BLaER1 treated with 17β-estradiol and CSF1 and Interleukin-3, amounts not matched to agents 10 nM and 100 nM (cell line): ENCODE results near the gene IL1A.

Experiments
- H3K27ac ChIP-seq, 11 experiments: shearing (Covaris generic); formaldehyde crosslinking; 2 replicates each; pipeline ENCODE4 v1.8.1; 2022
- H3K27me3 ChIP-seq, 11 experiments: shearing (Covaris generic); formaldehyde crosslinking; 2 replicates each; pipeline ENCODE4 v1.8.1; 2022
- H3K36me3 ChIP-seq, 11 experiments: shearing (Covaris generic); formaldehyde crosslinking; 2 replicates each; pipeline ENCODE4 v1.8.1; 2022
- H3K4me1 ChIP-seq, 10 experiments: shearing (Covaris generic); formaldehyde crosslinking; 2 replicates each; pipeline ENCODE4 v1.8.1; 2022
- H3K4me2 ChIP-seq, 11 experiments: shearing (Covaris generic); formaldehyde crosslinking; 2 replicates each; pipeline ENCODE4 v1.8.1; 2022
- H3K4me3 ChIP-seq, 10 experiments: shearing (Covaris generic); formaldehyde crosslinking; 2 replicates each; pipeline ENCODE4 v1.8.1; 2022
- H3K9ac ChIP-seq, 11 experiments: shearing (Covaris generic); formaldehyde crosslinking; 2 replicates each; pipeline ENCODE4 v1.8.1; 2022
- H3K9me3 ChIP-seq, 11 experiments: shearing (Covaris generic); formaldehyde crosslinking; replicated peaks in 1 of 11; 2 replicates each; pipeline ENCODE4 v1.8.1; 2022
- H4K20me1 ChIP-seq, 11 experiments: shearing (Covaris generic); formaldehyde crosslinking; 2 replicates each; pipeline ENCODE4 v1.8.1; 2022
- Cebpa-rat ChIP-seq, 11 experiments: shearing (Covaris generic); IDR thresholded peaks; 2 replicates each; pipeline ENCODE4 v1.8.1; 2022

IL1A gene

GRCh38 chr2:112772911-112773475 lies 11.3 kb downstream of the IL1A start:
- Histone ChIP-seq H3K27me3 (no peaks in the 10 kb centered on the region), H4K20me1 (no peaks in the 10 kb centered on the region), H3K9me3 (peaks cover 0 to 36% (median 14%) of the 10 kb centered on the region in 11 experiments; a peak in 17 of 22 replicates), H3K4me3 (no peak overlapping the region), H3K9ac (no peak overlapping the region), H3K27ac (0 out of 22 replicates have a peak overlapping the region, but pooled peaks of 1 of the 11 experiments have one; percentile 62), H3K36me3 (no peaks in the 10 kb centered on the region), H3K4me1 (peaks cover 11 to 40% (median 30%) of the 10 kb centered on the region in 10 experiments), H3K4me2 (peak overlapping the region in 5 of 11 experiments; percentile 10 to 75 (median 57); a peak in 7 of 22 replicates)
- TF ChIP-seq Cebpa-rat (IDR thresholded peaks at IDR 0.05) = no peak

DNA sequence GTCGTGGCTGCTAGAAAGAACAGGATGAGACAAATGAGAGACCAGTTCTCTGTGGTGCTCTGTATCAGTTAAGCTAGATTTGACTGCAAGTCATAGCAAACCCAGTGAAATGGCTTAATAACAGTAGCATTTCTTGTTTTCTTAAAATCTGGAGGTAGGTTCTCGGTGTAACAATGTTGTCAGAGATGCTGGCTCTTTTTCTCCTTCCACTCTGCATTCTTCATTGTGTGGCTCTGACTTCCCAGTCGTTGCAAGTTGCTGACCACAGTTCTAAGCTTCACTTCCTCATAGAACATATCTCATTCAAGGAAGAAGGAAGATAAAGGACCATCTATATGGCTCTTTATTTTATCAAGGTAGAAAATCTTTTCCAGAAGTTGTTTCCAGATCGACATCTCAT lies 12.0 kb downstream of the IL1A start:
- no peaks in the 10 kb centered on the region for H3K36me3 ChIP-seq
- peak overlapping the region in 3 of 11 experiments; percentile 15 to 39 (median 35); a peak in 1 of 22 replicates for H3K9ac ChIP-seq
- H4K20me1 ChIP-seq = no peaks in the 10 kb centered on the region
- no peak overlapping the region; a peak in 1 of 20 replicates for H3K4me3 ChIP-seq
- peak overlapping the region in 4 of 11 experiments; percentile 14 to 62 (median 40); a peak in 7 of 22 replicates for H3K27ac ChIP-seq
- H3K27me3 ChIP-seq = no peaks in the 10 kb centered on the region
- H3K4me1 ChIP-seq = peaks cover 9 to 45% (median 32%) of the 10 kb centered on the region in 10 experiments
- no peak for TF ChIP-seq Cebpa-rat (IDR thresholded peaks at IDR 0.05)
- H3K9me3 ChIP-seq = peaks cover 6 to 37% (median 21%) of the 10 kb centered on the region in 11 experiments; a peak in 21 of 22 replicates
- peak overlapping the region in 7 of 11 experiments; percentile 9 to 75 (median 57); a peak in 11 of 22 replicates for H3K4me2 ChIP-seq

- H3K27ac ChIP-seq = peak overlapping the region in 8 of 11 experiments; percentile 6 to 60 (median 28); a peak in 8 of 22 replicates
Observed at GRCh38 chr2:112768432-112768831, 15.9 kb downstream of the IL1A start.

DNA sequence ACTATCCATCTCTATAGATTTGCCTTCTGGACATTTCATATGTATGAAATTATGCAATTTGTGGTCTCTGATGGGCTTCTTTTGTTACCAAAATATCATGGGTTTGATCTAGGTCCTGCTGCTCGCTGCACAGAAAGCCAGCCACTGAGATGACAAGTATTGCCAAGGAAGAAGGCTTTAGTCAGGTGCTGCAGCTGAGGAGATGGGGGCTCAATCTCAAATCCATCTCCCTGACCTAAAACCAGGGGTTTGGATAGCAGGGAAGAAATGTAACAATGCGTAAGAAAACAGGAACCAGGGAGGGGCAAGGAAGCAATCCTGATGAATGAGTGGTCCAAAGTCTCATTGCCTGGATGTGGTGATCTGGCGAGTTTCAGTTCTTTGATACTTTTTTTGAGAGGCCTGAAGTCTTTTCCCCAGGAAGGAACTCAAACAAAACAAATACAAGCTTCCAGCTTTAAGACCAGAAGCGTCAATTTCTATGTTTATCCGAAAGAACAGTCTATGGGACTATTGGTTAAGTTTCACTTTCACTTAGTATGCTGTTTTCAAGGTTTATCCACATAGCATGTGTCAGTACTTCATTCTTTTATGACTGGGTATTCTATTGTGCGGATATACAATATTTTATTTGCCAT lies 16.5 kb downstream of the IL1A start:
- peaks cover 0 to 2% (median 0%) of the 10 kb centered on the region in 11 experiments; a peak in 2 of 22 replicates for H3K36me3 ChIP-seq
- H3K4me3 ChIP-seq = peak overlapping the region in 9 of 10 experiments; percentile 0 to 44 (median 19); a peak in 12 of 20 replicates
- peaks cover 20 to 54% (median 42%) of the 10 kb centered on the region in 10 experiments for H3K4me1 ChIP-seq
- H4K20me1 ChIP-seq = no peaks in the 10 kb centered on the region
- peak overlapping the region in 2 of 11 experiments; percentile 11 to 35; a peak in 1 of 22 replicates for H3K9ac ChIP-seq
- no peaks in the 10 kb centered on the region for H3K27me3 ChIP-seq
- H3K9me3 ChIP-seq = peaks cover 10 to 44% (median 27%) of the 10 kb centered on the region in 11 experiments; a peak in 21 of 22 replicates
- no peak for TF ChIP-seq Cebpa-rat (IDR thresholded peaks at IDR 0.05)
- peak overlapping the region; percentile 12 to 58 (median 39); a peak in 20 of 22 replicates for H3K4me2 ChIP-seq
- H3K27ac ChIP-seq = peak overlapping the region in 10 of 11 experiments; percentile 6 to 60 (median 32); a peak in 14 of 22 replicates

More at GRCh38 chr2:112768432-112768831, 15.9 kb downstream of the IL1A start:
- H3K4me3 ChIP-seq = peak overlapping the region in 1 of 10 experiments; percentile 34; a peak in 2 of 20 replicates
- H3K4me1 ChIP-seq = peaks cover 13 to 54% (median 38%) of the 10 kb centered on the region in 10 experiments
- H3K4me2 ChIP-seq = peak overlapping the region in 8 of 11 experiments; percentile 2 to 58 (median 38); a peak in 9 of 22 replicates
- H3K9me3 ChIP-seq = peaks cover 10 to 44% (median 27%) of the 10 kb centered on the region in 11 experiments; a peak in 21 of 22 replicates
- no peaks in the 10 kb centered on the region for H4K20me1 ChIP-seq
- no peaks in the 10 kb centered on the region for H3K27me3 ChIP-seq
- no peaks in the 10 kb centered on the region for H3K36me3 ChIP-seq
- no peak for TF ChIP-seq Cebpa-rat (IDR thresholded peaks at IDR 0.05)
- no peak overlapping the region for H3K9ac ChIP-seq

- Histone ChIP-seq H3K4me2 (peak overlapping the region; percentile 64 to 93 (median 81)), H3K9me3 (peaks cover 10 to 38% (median 27%) of the 10 kb centered on the region in 11 experiments; a peak in 21 of 22 replicates), H3K27ac (peak overlapping the region in 9 of 11 experiments; percentile 38 to 92 (median 85); a peak in 17 of 22 replicates), H3K9ac (peak overlapping the region; percentile 66 to 91 (median 85)), H3K4me3 (peak overlapping the region; percentile 72 to 89 (median 81)), H4K20me1 (no peaks in the 10 kb centered on the region), H3K36me3 (peaks cover 0 to 28% (median 20%) of the 10 kb centered on the region in 11 experiments; a peak in 15 of 22 replicates), H3K27me3 (no peaks in the 10 kb centered on the region), H3K4me1 (peaks cover 33 to 61% (median 44%) of the 10 kb centered on the region in 10 experiments)
- no peak for TF ChIP-seq Cebpa-rat (IDR thresholded peaks at IDR 0.05)
Observed at GRCh38 chr2:112765251-112765650, 19.0 kb downstream of the IL1A start.

DNA sequence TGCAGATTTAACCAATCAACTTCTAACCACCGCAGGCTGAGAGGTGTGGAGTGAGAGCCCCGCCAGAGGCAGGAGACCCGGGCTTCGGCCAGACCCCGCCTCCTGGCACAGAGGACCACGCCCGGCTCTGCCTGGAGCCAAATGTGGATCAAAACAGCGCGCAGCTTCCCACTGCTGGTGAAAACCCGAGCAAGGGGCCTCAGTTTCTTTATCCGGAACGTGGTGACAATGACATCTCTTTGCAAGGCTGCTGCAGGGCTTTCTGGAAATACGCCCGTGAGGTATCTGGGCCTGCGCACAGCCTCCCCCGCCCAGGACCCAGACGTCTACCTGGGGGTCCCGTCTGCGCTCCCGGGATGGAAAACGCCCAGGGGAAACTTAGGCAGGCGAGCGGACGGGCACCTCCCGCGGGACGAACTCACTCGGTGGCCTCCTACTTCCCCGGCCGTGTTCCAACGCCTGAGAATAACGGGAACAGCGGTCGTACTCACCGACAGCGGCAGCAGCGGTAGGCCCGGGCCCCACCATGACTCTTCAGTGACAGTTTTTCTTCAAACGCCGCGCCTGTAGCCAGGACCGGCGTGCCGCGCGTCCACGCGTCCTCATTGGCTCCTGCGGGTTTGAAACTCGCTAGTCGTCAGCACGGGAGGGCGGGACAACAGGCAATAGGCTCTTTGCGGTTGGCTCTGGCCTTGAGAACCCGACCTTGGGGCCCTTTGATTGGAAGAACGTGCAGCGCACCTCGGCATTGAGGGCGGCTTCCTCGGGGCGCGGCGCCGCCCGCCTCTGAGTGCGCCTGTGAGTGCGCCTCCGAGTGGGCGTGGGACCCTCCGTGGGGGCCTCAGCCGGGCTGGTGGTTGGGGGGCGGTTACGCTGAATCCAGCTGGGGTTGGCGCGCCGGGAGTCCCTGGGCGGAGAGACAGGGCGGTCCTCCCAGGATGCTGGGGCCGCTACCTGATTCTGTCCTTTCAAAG lies 19.9 kb downstream of the IL1A start, which contains the start of gene CKAP2L:
TSS of gene CKAP2L (minus strand) at position 539 of the 974 bp plus-strand sequence. CDS start at position 528, 11 bp downstream.
- Histone ChIP-seq H3K36me3 (peaks cover 0 to 37% (median 27%) of the 10 kb centered on the region in 11 experiments; a peak in 16 of 22 replicates), H3K4me1 (peaks cover 33 to 61% (median 44%) of the 10 kb centered on the region in 10 experiments), H3K9ac (peak within 1 kb of the TSS; percentile 66 to 91 (median 85)), H3K9me3 (peaks cover 10 to 31% (median 27%) of the 10 kb centered on the region in 11 experiments; a peak in 21 of 22 replicates), H3K27me3 (no peaks in the 10 kb centered on the region), H4K20me1 (no peaks in the 10 kb centered on the region), H3K27ac (peak within 1 kb of the TSS in 10 of 11 experiments; percentile 27 to 92 (median 86); a peak in 20 of 22 replicates), H3K4me3 (peak within 1 kb of the TSS; percentile 72 to 89 (median 81)), H3K4me2 (peak within 1 kb of the TSS; percentile 87 to 97 (median 91))
- TF ChIP-seq Cebpa-rat (IDR thresholded peaks at IDR 0.05) = no peak

GRCh38 chr2:112762276-112762675 lies 22.0 kb downstream of the IL1A start:
- H3K9ac ChIP-seq = peak overlapping the region in 4 of 11 experiments; percentile 3 to 91 (median 54); a peak in 2 of 22 replicates
- H3K4me1 ChIP-seq = peaks cover 29 to 45% (median 34%) of the 10 kb centered on the region in 10 experiments
- H4K20me1 ChIP-seq = no peaks in the 10 kb centered on the region
- TF ChIP-seq Cebpa-rat (IDR thresholded peaks at IDR 0.05) = peak in 1 of 11 experiments; percentile 46; a peak in 1 of 22 replicates
- H3K9me3 ChIP-seq = peaks cover 3 to 10% (median 7%) of the 10 kb centered on the region in 11 experiments; a peak in 20 of 22 replicates
- H3K4me3 ChIP-seq = peak overlapping the region in 3 of 10 experiments; percentile 12 to 89 (median 75); a peak in 6 of 20 replicates
- H3K36me3 ChIP-seq = peaks cover 0 to 58% (median 48%) of the 10 kb centered on the region in 11 experiments; a peak in 19 of 22 replicates
- H3K27ac ChIP-seq = peak overlapping the region in 1 of 11 experiments; percentile 2; a peak in 1 of 22 replicates
- H3K27me3 ChIP-seq = no peaks in the 10 kb centered on the region
- peak overlapping the region; percentile 4 to 97 (median 90); a peak in 19 of 22 replicates for H3K4me2 ChIP-seq
